ENCODE results near the gene STX2.
"Not testable (repeated sequence)": the region's sequence is repeated elsewhere in the genome, so short reads cannot be mapped to it uniquely, and the experiment has no call there.

The STX2 gene

DNA sequence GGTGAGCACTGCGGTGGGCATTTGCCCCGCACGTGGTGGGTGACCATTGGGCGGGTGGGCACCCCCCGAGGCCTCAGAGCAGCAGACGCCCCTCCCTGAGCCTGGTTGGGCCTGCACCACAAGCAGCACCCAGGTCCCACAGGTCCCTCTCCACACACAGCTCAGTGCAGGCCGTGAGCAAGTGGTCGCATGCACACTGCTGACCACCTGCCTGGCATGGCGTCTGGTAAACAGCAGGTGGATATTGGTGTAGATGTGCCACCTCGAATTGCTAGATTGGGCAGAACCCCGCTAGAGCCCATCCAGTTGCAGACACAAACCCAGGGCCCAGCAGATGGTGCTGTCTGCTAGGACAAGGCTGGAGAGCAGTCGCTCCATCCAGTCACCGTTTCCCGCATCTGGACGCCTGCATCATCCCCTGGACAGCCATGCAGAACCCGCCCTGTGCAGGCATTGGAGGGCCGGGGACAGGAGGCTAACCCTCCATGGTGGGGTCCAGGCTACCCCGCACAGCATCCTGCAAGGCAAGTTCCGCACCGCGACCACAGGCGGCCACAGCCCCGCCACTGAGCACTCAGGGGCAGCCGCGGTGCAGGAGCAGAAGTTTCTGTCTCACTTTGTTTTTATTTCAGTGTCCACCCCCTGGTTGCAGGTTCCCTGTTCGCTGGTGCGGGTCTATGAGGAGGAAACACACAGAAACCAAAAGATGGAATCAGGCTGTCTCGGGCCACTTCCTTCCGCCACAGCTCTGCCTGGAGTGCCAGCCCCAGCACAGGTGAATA is 77.3 kb downstream of the STX2 start:
- DNase-seq, result peak; percentile 50

DNA sequence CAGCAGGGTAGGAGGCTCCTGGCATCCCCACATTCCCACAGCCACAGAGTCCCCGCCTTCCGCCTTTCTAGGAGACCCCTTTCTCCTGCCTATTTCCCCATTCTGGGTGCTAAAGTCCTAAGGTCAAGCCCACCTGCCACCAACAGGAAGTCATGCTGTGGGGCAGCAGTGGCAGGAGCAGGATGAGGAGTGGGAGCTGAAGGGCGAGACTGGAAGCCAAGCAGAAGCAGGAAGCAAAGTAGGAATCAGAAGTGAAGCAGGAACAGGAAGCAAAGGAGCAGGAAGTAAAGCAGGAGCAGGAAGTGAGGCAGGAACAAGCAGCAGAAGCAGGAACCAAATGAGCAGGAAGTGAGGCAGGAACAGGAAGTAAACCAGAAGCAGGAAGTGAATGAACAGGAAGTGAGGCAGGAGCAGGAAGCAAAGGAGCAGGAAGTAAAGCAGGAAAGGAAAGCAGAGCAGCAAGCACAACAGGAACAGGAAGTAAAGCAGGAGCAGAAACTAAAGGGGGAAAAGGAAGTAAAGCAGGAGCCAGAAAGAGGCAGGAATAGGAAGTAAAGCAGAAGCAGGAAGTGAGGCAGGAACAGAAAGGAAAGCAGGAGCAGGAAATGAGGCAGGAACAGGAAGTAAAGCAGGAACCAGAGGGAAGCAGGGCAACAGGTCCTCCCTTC is 84.7 kb downstream of the STX2 start:
- no peak for DNase-seq

GRCh38 chr12:130752692-130753230 is 86.3 kb downstream of the STX2 start:
- no peak for DNase-seq

GRCh38 chr12:130752037-130752436 is 87.0 kb downstream of the STX2 start:
- DNase-seq, result not testable (repeated sequence)

DNA sequence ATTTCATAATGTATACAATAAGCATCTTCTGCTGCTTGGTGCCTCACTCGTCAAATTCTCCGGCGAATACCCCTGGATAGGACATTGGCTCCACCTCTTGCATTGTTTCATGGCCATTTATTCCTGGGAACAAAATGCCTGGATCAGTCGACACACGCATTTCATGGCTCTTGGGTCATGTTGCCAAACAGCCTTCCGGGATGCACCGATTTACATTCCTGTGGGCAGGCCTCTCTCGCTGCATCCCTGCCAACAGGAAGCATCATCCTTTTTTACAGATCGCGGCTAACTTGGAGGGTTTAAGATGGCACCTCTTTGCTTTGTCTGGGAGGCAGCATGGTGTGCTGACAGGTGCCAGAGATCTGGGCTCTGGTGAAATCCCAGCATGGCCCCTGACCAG is 90.3 kb downstream of the STX2 start:
- no peak for DNase-seq

GRCh38 chr12:130747867-130748740 is 90.9 kb downstream of the STX2 start:
- peak; percentile 74 for DNase-seq

GRCh38 chr12:130746546-130746945 is 92.5 kb downstream of the STX2 start:
- no peak for DNase-seq

- no peak for DNase-seq
Measured at GRCh38 chr12:130745921-130746320, 93.1 kb downstream of the STX2 start.

DNA sequence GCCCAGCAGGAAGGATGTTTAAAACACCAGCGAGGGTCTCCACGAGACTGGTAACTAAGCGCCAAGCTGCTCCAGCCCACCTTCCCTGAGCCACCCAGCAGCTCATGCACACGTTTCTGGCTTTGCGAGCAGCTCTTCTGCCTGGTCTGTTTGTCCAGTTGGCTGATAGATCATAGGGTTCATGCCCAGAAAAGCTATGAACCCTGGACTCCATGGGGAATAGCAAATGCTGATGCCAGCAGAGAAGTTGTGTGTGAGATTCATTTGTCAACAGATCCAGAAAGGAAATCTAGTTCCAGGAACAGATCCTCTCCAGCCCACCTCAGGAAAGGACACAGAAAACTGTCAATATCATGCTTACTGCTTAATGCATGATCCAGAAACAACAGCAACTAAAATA is 94.8 kb downstream of the STX2 start:
- DNase-seq, result no peak

GRCh38 chr12:130743606-130744005 is 95.4 kb downstream of the STX2 start:
- DNase-seq, result no peak

GRCh38 chr12:130743176-130743575 is 95.9 kb downstream of the STX2 start:
- no peak for DNase-seq

DNA sequence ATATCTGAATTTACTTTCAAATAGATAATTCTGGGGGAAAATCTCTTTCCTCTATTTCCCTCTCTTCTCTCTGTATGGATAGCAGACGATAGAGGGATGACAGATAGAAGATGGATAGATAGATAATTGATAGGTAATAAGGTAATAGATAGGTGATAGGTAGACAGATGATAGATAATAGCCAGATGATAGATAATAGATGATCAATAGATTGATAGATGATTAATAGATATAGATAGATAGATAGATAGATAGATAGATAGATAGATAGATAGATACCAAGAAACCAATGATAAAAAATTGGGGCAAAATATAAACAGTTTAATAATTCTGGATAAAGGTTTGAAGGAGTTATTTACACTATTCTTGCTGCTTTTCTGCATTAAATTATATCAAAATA is 96.3 kb downstream of the STX2 start:
- DNase-seq, result no peak

DNA sequence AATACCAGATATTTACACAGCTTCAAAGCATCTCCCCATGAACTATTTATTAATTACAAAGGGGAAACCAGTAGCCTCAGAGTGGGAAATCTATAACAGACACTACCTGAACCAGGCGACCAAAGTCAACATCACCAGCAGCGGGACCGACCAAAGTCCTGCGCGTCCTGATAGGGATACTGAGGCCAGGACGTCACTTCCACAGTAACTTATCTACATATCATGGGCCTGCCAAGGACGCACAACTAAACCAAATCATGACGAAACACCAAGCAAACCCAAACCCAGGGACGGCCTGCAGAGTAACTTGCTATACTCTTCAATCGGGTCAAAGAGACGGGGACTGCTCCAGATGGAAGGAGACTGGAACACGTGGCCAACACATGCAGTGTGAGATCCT is 96.9 kb downstream of the STX2 start:
- DNase-seq, result no peak

Measured in activated CD4-positive, alpha-beta T cell treated with anti-CD3 and anti-CD28 coated beads, Interleukin-2, amount 50 U/mL, for 16 hours (primary cell).